Body of pancreas (tissue), 4 donors: ENCODE data around the gene CAPN5. TPM values are rescaled to one million over a fixed set of nuclear protein-coding genes. Genes with fewer than 3 reads are reported as not detected.
A peak's percentile ranks its signal among the peaks of the same experiment; 100 is the strongest.

Experiments used
- ATAC-seq: fragments of 150-250 bp; one replicate; pipeline ENCODE4 v1.9.1; 2016
- DNase-seq, 4 donors: peaks; one replicate each; pipeline ENCODE4 v3.0.0-alpha.2; 2019
- H3K27ac ChIP-seq, 4 donors: fragments of 200-600 bp; sonication (generic); 1 replicate in 3 of 4; 2 replicates in 1 of 4; pipeline versions ENCODE4 v1.5.1 to v1.6.1; 2016 to 2019; ENCODE audit warnings: mild to moderate bottlenecking in 1 of 4, mixed read lengths in 1 of 4, moderate library complexity in 1 of 4
- H3K27me3 ChIP-seq, 2 donors: fragments of 200-600 bp; sonication (generic); one replicate each; pipeline ENCODE4 v1.6.0; 2016; ENCODE audit warnings: mild to moderate bottlenecking in 1 of 2
- H3K36me3 ChIP-seq, 2 donors: fragments of 200-600 bp; sonication (generic); replicated peaks in 1 of 2; 2 replicates each; pipeline ENCODE4 v1.5.1; 2016; ENCODE audit warnings: low read depth in 2 of 2; ENCODE audit not compliant: insufficient read depth in 1 of 2
- H3K4me1 ChIP-seq: fragments of 200-600 bp; sonication (generic); one replicate; pipeline ENCODE4 v1.6.0; 2016
- H3K4me3 ChIP-seq, 2 donors: fragments of 200-600 bp; sonication (generic); 1 replicate in 1 of 2; 2 replicates in 1 of 2; pipeline ENCODE4 v1.5.1; 2016 to 2019
- H3K9me3 ChIP-seq, 3 donors: fragments of 200-600 bp; sonication (generic); 1 replicate in 2 of 3; 2 replicates in 1 of 3; pipeline ENCODE4 v1.5.1; 2016
- CTCF ChIP-seq, 7 experiments: fragments of 450-650 bp in 4 of 7; fragments of 200-600 bp in 3 of 7; sonication (generic) in 3 of 7; IDR thresholded peaks; one replicate each; pipeline ENCODE4 v1.5.1; 2016 to 2019; ENCODE audit warnings: antibody characterized with exemption in 7 of 7
- POLR2A ChIP-seq, 3 donors: fragments of 450-650 bp; IDR thresholded peaks; one replicate each; pipeline ENCODE4 v1.6.1; 2016; ENCODE audit warnings: antibody characterized with exemption in 3 of 3, mild to moderate bottlenecking in 2 of 3
- WGBS, 2 donors: methylation state at CpG; one replicate each; pipeline ENCODE4 v1.1.5; 2017; 5-methylcytosine and 5-hydroxymethylcytosine counted together
- intact Hi-C: fragments of 100-400 bp; cut with DNase I; formaldehyde crosslinking; loops from one replicate; pipeline ENCODE4 v1.15.1; 2023
- total RNA-seq, 2 donors: library from RNA; depleted of rRNA; stranded (reverse); fragments of >200 nt; gene quantifications; one replicate each; pipeline ENCODE4 v1.1.0, GENCODE V29; 2016

The CAPN5 gene
- total RNA-seq, 2 donors from 2014 or later, result 7.8 to 13.8 TPM

GRCh38 chr11:77069336-77069968 is 2.7 kb downstream of the CAPN5 start:
- TF ChIP-seq POLR2A (IDR thresholded peaks at IDR 0.05) (no peak), CTCF (IDR thresholded peaks at IDR 0.05) (no peak)
- WGBS, 2 donors, result 72 to 82% methylated on average over 6 of the region's 6 CpGs
- Histone ChIP-seq H3K27me3 (no peaks in the 10 kb centered on the region), H3K9me3 (no peaks in the 10 kb centered on the region), H3K27ac (no peak overlapping the region), H3K4me3 (no peak overlapping the region), H3K36me3 (no peaks in the 10 kb centered on the region), H3K4me1 (peaks cover 55% of the 10 kb centered on the region)
- intact Hi-C loops, result no loop called here
- DNase-seq (no peak), ATAC-seq (no peak)

GRCh38 chr11:77069969-77070582 is 3.3 kb downstream of the CAPN5 start:
- 78 to 96% methylated on average over 4 to 8 of the region's 8 CpGs for WGBS, 2 donors
- H3K27me3 ChIP-seq, result no peaks in the 10 kb centered on the region
- H3K4me3 ChIP-seq, result no peak overlapping the region
- TF ChIP-seq CTCF (IDR thresholded peaks at IDR 0.05) (no peak), POLR2A (IDR thresholded peaks at IDR 0.05) (no peak)
- H3K4me1 ChIP-seq, result peaks cover 57% of the 10 kb centered on the region
- H3K9me3 ChIP-seq, result no peaks in the 10 kb centered on the region
- H3K27ac ChIP-seq, result no peak overlapping the region
- DNase-seq (no peak), ATAC-seq (no peak)
- intact Hi-C loops, result no loop called here
- H3K36me3 ChIP-seq, result no peaks in the 10 kb centered on the region

- 83 to 96% methylated on average over 3 to 7 of the region's 7 CpGs for WGBS, 2 donors
- H3K27ac ChIP-seq, result no peak overlapping the region
- no peaks in the 10 kb centered on the region for H3K9me3 ChIP-seq
- H3K4me3 ChIP-seq, result no peak overlapping the region
- no peak for TF ChIP-seq POLR2A (IDR thresholded peaks at IDR 0.05)
- TF ChIP-seq CTCF (IDR thresholded peaks at IDR 0.05), result no peak
- H3K4me1 ChIP-seq, result peaks cover 52% of the 10 kb centered on the region
- DNase-seq, result no peak
- H3K27me3 ChIP-seq, result no peaks in the 10 kb centered on the region
- ATAC-seq, result no peak
- no peaks in the 10 kb centered on the region for H3K36me3 ChIP-seq
- intact Hi-C loops, result no loop called here
Observed at GRCh38 chr11:77071077-77071476, 4.3 kb downstream of the CAPN5 start.

- no peaks in the 10 kb centered on the region for H3K9me3 ChIP-seq
- no peak for DNase-seq
- no peak for TF ChIP-seq POLR2A (IDR thresholded peaks at IDR 0.05)
- no peaks in the 10 kb centered on the region for H3K36me3 ChIP-seq
- intact Hi-C loops, result no loop called here
- no peak overlapping the region for H3K4me3 ChIP-seq
- H3K27ac ChIP-seq, result peak overlapping the region in 2 of 4 donors; percentile 76 to 78
- H3K4me1 ChIP-seq, result peaks cover 47% of the 10 kb centered on the region
- WGBS, 2 donors, result 88% methylated on average over 15 of the region's 15 CpGs
- no peak for ATAC-seq
- H3K27me3 ChIP-seq, result no peaks in the 10 kb centered on the region
Observed at GRCh38 chr11:77071671-77072605, 5.2 kb downstream of the CAPN5 start.

- DNase-seq (no peak), ATAC-seq (no peak)
- 65 to 81% methylated on average over 7 to 8 of the region's 8 CpGs for WGBS, 2 donors
- no peak overlapping the region for H3K4me3 ChIP-seq
- H3K9me3 ChIP-seq, result no peaks in the 10 kb centered on the region
- H3K36me3 ChIP-seq, result no peaks in the 10 kb centered on the region
- intact Hi-C loops, result no loop called here
- H3K27me3 ChIP-seq, result no peaks in the 10 kb centered on the region
- TF ChIP-seq POLR2A (IDR thresholded peaks at IDR 0.05), result no peak
- TF ChIP-seq CTCF (IDR thresholded peaks at IDR 0.05), result no peak
- peak overlapping the region; percentile 74 to 80 (median 77) for H3K27ac ChIP-seq
- peaks cover 38% of the 10 kb centered on the region for H3K4me1 ChIP-seq
Observed at GRCh38 chr11:77072851-77073327, 6.1 kb downstream of the CAPN5 start.
